Hematopoietic multipotent progenitor cell treated with erythropoietin and hydrocortisone succinate and interleukin-3 and kit ligand, for 17 days (in vitro differentiated cells): ENCODE results near the gene ACSF2.

Experiments used
- DNase-seq: peaks from one replicate; pipeline ENCODE4 v3.0.0-alpha.2; 2015; ENCODE audit warnings: low spot score

The ACSF2 gene

GRCh38 chr17:50440172-50440837 lies 14.3 kb downstream of the ACSF2 start:
- no peak for DNase-seq

DNA sequence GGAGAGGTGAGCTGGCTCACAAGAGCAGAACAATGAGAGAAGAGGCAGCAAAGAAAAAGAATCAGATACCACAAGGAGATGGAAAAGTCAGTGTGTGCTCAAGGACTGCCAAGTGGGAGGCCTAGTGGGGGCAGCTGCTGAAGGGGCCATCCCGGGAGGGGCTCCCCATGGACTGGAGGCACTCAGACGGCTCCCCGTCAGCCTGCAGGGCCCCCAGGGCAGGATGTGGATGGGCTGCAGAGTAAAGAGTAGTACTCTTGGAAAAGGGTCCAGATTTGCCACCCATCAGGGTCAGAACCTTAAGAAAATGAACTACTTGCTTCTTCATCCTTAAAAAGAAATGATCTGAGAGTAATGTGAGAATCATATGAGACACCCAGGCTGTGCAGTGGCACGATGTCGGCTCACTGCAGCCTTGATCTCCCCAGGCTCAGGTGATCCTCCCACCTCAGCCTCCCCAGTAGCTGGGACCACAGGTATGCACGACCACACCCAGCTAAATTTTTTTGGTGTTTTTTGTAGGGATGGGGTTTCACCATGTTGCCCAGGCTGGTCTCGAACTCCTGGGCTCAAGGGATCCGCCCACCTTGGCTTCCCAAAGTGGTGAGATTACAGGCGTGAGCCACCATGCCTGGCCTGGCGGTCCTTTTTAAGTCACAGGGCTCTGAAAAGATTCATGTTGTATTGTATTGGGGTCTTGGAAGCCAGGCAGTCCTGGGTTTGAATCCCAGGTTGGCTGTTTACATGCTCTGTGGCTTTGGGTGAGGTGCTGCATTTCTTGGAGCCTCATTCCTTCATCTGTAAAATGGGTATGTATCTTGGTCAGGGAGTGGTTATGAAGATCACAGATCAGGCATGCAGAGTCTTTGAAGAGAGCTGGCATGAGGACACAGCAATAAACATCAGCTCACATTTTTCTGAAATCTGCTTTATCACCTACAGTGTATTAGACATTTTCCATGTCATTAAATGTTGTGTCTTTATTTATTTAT lies 15.1 kb downstream of the ACSF2 start:
- no peak for DNase-seq

- DNase-seq: no peak
Measured at GRCh38 chr17:50443505-50443974, 17.5 kb downstream of the ACSF2 start.

DNA sequence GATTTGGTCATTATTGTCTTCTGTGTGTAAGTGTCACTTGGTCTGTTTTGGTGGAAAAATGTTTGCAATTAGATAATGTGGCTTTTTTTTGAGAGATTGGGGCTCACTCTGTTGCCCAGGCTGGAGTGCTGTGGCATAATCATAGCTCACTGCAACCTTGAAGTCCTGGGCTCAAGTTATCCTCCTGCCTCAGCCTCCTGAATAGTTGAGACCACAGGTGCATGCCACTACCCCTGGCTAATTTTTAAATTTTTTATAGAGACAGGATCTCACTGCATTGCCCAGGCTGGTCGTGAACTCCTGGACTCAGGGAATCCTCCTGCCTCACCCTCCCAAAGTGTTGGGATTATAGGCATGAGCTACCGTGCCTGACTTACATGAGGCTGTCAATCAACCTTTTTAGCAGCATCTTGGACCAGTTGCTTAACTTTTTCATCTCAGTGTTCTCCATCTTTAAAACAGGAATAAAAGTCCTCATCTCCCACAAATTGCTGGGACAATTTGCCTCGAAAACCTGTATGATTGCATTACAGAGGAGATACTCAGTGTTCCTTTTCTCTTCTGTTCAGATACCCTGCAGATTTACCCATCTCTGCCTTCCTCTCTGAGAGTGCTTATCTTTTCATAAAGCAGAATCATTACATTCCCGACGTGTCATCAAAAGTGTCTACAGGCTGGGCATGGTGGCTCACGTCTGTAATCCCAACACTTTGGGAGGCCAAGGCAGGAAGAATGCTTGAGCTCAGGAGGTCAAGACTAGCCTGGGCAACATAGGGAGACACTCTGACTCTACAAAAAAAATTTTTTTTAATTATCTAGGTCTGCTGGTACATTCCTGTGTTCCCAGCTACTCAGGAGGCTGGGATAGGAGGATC lies 19.1 kb downstream of the ACSF2 start:
- no peak for DNase-seq

DNA sequence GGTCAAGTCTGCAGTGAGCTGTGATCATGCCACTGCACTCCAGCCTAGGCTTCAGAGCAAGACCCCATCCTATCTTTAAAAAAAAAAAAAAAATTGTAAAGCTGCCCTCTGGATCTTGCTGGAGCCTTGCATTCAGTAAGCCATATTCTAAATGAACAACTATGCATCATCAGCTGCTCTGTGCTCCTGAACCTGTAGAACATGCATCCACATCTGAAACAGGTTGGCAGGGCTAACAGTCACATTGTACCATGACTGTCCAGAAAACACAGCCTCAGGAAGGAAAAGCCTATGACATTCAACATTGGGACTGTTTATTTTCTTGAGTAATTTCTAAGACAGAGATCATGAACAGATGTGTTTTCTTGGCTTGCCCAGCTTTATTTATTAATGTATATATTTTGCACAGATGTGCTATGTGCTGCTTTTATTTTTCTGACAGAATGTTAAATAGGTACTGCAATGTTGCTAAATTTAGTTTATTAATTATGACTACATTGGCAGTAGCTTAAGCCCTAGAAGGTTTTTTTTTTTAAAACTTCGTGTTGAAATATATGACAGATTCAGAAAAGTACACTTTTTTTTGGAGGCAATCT lies 19.8 kb downstream of the ACSF2 start:
- DNase-seq: no peak

- no peak for DNase-seq
Measured at GRCh38 chr17:50447870-50448595, 22.0 kb downstream of the ACSF2 start.

DNA sequence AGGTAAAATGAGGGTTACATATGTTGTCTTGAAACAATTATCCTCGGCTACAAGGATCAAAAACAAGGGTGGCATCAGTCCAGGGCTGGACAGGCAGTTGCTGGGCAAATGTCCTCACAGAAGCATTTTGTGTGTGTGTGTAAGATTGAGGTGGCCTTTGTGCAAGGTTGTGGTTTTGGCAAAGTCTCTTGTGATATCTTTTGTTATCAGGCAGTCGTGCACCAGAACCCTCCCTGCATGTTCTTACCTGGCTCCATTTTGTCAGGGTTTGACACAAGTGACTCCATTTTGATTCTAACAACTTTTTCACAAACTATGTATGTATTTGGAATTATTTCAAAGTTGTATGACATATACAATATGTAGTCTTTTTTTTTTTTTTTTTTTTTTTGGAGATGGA lies 22.6 kb downstream of the ACSF2 start:
- no peak for DNase-seq

- no peak for DNase-seq
Measured at GRCh38 chr17:50451943-50452629, 26.1 kb downstream of the ACSF2 start.

DNA sequence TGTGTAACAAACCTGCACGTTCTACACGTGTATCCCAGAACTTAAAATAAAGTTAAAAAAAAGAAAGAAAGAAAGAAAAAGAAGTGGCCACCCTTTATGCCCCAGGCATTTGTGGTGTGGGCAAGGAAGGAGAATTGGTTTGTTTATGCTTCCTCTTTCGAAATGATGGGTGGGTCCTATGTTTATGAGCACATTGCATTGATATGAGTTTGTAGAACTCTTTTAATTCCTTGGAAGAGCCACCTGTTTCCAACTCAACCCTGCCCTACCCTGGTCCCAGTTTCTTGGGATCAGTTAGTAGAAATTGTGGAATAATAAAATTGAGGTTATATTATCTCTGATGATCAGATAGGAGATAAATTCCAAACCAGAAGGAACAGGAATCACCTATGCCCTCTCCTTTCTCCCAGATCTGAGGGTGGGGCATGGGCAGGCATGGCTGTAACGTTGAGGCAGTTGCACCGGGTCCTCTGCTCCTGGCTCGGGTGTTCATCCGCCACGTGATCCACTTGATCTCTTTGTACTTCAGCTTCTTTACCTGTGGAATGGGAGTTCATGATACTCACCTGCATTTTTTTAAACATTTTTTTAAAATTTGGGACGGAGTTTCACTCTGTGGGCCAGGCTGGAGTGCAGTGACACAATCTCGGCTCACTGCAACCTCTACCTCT lies 26.7 kb downstream of the ACSF2 start:
- DNase-seq: no peak

- DNase-seq: no peak
Measured at GRCh38 chr17:50453901-50454300, 27.9 kb downstream of the ACSF2 start.

DNA sequence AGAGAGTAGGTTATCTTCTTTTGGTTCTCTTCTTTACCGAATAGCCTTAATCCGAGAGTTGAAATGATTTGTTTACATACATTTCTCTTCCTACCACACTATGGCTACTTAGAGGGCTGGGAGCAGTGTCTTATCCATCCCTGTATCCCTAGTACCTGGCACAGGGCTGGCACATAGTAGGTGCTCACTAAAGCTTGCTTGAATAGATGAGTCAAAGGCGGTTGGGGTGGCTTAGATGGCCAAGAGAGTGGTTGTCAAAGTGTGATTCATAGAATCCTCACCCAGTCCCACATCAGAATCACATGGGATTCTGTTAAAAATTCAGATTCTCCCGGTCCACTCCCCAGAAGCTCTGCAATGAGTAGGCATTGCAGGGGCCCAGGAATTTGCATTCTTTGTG lies 31.6 kb downstream of the ACSF2 start:
- DNase-seq: no peak

GRCh38 chr17:50458270-50458669 lies 32.3 kb downstream of the ACSF2 start:
- no peak for DNase-seq

GRCh38 chr17:50458701-50459676 lies 33.0 kb downstream of the ACSF2 start:
- DNase-seq: no peak

DNA sequence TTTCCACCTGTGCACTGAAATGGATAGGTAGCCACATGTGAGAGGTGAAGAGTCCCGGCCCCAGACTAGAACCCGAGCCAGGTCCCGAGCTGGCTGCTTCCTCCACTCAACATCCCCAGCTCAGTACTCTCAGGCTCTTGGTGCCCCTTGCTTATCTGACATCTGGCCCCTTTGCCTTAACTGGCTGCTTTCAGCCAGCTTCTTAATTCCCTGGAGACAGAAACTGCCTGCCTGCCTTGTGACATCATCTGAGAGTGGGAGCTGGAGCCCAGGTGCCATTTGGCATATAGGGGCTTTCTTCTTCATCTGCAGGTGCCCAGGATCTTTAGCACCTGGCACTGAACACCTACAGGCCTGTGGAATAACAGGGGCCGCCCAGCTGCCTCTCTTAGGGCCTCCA lies 33.7 kb downstream of the ACSF2 start:
- no peak for DNase-seq

DNA sequence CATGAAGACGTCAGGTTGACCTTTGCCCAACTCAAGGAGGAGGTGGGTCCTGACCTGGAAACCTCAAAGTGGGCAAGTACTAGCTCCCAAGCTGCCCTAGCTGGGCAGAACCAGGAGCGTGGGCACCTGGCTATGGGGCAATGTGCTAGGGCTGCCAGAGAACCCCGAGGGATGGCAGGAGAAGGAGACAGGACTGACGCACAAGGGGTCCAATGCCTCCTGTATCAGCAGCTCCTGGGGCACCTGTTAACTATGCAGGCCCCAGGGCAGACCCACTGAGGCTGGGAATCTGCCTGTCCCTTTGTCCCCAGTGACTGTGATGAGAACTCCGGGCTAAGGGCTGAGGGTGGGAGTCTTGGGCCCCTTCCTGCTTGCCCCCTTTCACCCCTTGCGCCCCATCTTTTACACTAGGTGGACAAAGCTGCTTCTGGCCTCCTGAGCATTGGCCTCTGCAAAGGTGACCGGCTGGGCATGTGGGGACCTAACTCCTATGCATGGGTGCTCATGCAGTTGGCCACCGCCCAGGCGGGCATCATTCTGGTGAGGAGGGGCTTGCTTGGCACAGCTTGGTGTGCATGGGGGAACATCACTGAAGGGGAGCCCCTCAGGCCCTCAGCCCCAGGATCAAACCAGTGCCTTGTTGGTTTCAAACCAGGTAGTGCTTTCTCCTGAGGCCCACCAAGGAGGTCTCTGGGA lies 35.0 kb downstream of the ACSF2 start:
- DNase-seq: no peak

DNA sequence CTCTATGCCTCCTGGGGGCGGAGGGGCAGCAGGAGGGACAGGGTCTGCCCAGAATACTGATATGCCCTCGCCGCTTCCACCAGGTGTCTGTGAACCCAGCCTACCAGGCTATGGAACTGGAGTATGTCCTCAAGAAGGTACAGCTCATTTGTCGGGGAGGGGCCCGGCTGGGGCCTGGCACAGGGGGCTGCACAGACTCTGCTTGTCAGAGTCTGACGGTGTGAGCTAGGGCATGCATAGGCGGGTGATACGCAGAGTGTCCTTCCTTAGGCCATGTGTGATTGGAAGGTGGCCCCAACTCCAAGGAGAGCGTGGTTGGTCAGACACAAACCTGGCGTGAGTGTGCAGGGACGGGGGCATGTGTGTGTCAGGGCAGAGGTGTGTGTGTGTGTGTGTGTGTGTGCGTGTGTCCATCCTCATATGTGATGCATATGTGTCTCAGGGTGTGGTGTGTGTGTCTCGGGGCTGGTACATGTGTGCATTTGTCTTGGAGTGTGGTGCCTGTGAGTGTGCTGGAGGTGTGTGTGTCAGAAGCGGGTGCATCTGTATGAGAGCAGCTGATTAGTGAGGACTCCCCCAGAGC lies 35.6 kb downstream of the ACSF2 start:
- DNase-seq: no peak

- no peak for DNase-seq
Measured at GRCh38 chr17:50462446-50462845, 36.4 kb downstream of the ACSF2 start.

DNA sequence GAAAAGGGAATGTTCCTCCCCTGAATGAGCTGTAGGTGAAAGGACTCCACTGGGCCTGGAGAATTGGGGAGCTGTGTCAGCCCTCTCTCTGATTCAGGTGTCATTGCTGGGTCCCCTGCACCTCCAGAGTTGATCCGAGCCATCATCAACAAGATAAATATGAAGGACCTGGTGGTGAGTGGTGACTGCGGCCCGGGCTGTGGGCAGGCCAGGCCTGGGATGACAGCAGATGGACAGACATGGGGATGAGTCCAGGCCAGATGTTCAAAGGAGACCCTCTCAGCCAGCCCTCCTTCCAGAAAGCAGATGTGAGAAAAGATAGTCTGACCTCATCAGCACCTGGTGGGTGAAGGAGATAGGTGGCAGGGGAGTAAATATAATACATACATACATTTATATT lies 38.1 kb downstream of the ACSF2 start:
- no peak for DNase-seq
